Fibroblast of skin of abdomen (primary cell): ENCODE results near the gene FAM222A. TPM values are rescaled to one million over a fixed set of nuclear protein-coding genes. Genes with fewer than 3 reads are reported as not detected.

ENCODE experiments used
- DNase-seq: peaks from one replicate; pipeline ENCODE4 v3.0.0-alpha.2; 2013
- polyA plus RNA-seq, 2 experiments: library from polyadenylated mRNA; unstranded; fragments of 120-200 nt; gene quantifications; one replicate each; pipeline ENCODE4 v1.2.1, GENCODE V29; 2013; ENCODE audit not compliant: insufficient read length in 2 of 2

FAM222A gene
- 0.55 TPM for polyA plus RNA-seq (2013, experiment 1 of 2; ENCODE audit: insufficient read length)
- polyA plus RNA-seq (2013, experiment 2 of 2; ENCODE audit: insufficient read length) = 0.50 TPM

GRCh38 chr12:109713187-109714070, at the start of gene FAM222A:
FAM222A (plus strand) TSS chr12:109713825; CDS start chr12:109744147, 30,322 bp downstream.
- peak; percentile 95 for DNase-seq

GRCh38 chr12:109664402-109664801, 49.2 kb upstream of the FAM222A start:
- no peak for DNase-seq

GRCh38 chr12:109666068-109666467, 47.6 kb upstream of the FAM222A start:
- no peak for DNase-seq

GRCh38 chr12:109670731-109671130, 42.9 kb upstream of the FAM222A start:
- no peak for DNase-seq

GRCh38 chr12:109671502-109671901, 42.1 kb upstream of the FAM222A start:
- no peak for DNase-seq

GRCh38 chr12:109673379-109673778, 40.2 kb upstream of the FAM222A start:
- no peak for DNase-seq

GRCh38 chr12:109673884-109674283, 39.7 kb upstream of the FAM222A start:
- DNase-seq = no peak

- no peak for DNase-seq
These were observed 38.2 kb upstream of the FAM222A start for GRCh38 chr12:109675411-109675810.

GRCh38 chr12:109677279-109677691, 36.3 kb upstream of the FAM222A start:
- no peak for DNase-seq

- DNase-seq = no peak
These were observed 34.9 kb upstream of the FAM222A start for GRCh38 chr12:109678719-109679118.

- DNase-seq = no peak
These were observed 33.9 kb upstream of the FAM222A start for GRCh38 chr12:109679501-109680263.

GRCh38 chr12:109680264-109681005, 33.2 kb upstream of the FAM222A start:
- no peak for DNase-seq

- no peak for DNase-seq
These were observed 31.5 kb upstream of the FAM222A start for GRCh38 chr12:109681986-109682707.

GRCh38 chr12:109682708-109683060, 30.9 kb upstream of the FAM222A start:
- no peak for DNase-seq

- no peak for DNase-seq
These were observed 30.3 kb upstream of the FAM222A start for GRCh38 chr12:109683316-109683715.

- DNase-seq = no peak
These were observed 27.8 kb upstream of the FAM222A start for GRCh38 chr12:109685574-109686447.

- DNase-seq = no peak
These were observed 27.1 kb upstream of the FAM222A start for GRCh38 chr12:109686523-109686922.

- DNase-seq = no peak
These were observed 26.4 kb upstream of the FAM222A start for GRCh38 chr12:109687250-109687649.

- no peak for DNase-seq
These were observed 24.2 kb upstream of the FAM222A start for GRCh38 chr12:109689426-109689825.

- DNase-seq = no peak
These were observed 20.5 kb upstream of the FAM222A start for GRCh38 chr12:109693160-109693559.
